Embryonic facial prominence (tissue), 1 donor: Measurements from ENCODE around the gene CBX5.
A peak's percentile ranks its signal among the peaks of the same experiment; 100 is the strongest.
"Not testable (repeated sequence)": the region's sequence is repeated elsewhere in the genome, so short reads cannot be mapped to it uniquely, and the experiment has no call there.

ENCODE experiments used
- DNase-seq: peaks from one replicate; pipeline ENCODE4 v3.0.0-alpha.2; 2016; ENCODE audit errors: extremely low spot score

Gene CBX5

DNA sequence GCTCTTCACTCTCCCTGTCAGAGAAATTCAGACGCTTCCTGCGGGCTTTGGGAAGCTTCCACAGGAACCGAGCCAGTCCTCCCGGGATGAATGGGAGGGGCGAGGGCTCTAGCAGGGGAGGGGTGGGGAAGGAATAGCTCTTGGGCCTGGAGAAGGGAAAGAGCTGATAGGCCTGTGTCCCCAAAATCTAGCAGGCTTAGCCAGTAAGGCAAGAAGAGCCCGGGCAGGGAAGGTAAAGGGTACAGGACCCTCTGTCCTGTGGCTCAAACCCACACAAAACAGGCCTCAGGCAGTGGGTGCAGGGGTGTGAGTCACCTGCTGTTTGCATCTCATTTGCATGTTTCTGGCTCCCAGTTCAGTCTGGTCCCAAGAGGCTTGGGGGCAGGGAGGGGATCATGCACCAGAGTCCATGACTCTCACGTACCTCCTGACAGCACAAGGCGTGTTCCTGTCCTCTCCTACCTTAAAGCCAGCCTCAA is 82.5 kb downstream of the CBX5 start:
- no peak for DNase-seq

DNA sequence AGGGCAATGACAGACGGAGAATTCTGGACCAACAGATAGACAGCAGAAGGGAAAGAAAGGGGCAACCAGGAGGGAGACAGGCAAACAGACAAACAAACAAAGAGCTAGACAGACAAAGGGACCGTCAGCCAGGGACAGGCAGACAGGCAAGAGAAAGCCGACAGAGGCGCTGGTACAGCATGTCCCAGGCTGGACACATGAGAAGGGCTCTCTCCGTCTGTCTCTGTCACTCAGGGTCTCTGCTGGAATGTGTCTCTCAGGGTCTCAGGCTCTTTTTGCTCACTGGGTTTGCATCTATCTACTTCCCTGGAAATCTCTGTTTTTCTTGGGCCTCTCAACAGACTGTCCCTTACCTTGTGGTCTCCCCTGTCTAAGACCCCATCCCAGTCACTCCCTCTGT is 82.9 kb downstream of the CBX5 start:
- DNase-seq, result no peak

DNA sequence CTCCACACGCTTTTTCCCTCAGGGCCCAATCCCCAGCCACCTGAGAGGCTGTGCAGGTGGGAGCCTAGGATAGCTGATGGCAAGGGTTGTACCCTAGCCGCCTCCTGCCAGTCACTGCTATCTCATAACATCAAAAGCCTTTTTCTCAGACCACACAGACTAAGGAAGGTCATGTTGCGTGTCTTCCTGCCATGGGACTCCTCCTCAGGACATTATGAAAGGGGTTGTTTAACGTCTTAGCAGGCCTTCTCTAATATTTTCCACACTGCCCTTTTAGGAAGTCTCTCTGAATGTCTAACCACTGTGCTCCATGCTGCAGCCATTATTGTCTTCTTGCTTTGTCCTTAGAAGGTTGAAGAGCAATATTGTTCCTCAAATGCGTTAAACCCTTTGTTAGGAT is 83.5 kb downstream of the CBX5 start:
- no peak for DNase-seq

DNA sequence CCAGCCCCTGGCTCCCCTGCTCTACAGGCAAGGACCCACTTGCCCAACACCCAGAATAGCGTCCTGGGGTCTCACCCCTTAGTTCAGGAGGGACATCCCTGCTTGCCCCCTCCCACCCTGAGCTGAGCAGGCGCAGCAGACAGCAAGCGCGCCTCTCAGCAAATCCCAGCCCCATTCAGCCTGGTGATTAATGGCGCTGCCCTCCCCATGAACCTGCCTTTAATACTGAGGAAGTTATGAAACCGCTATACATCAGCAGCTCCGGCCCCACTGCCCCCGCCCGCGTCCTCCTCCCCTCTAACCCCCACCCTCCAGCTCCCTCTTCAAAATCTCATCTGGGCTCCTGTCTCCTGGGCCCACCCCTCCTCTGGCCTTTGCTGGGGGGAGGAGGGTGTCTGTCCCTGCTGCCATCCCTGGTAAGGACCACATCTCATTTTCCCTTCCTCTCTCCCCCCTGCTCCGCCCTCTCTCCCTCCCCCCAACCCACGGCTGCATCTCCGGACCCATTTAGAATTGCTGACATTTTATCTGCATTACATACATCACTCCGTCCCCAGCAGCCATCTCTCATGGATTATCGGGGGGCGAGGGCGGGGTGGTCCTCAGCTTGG is 84.1 kb downstream of the CBX5 start:
- DNase-seq, result no peak

DNA sequence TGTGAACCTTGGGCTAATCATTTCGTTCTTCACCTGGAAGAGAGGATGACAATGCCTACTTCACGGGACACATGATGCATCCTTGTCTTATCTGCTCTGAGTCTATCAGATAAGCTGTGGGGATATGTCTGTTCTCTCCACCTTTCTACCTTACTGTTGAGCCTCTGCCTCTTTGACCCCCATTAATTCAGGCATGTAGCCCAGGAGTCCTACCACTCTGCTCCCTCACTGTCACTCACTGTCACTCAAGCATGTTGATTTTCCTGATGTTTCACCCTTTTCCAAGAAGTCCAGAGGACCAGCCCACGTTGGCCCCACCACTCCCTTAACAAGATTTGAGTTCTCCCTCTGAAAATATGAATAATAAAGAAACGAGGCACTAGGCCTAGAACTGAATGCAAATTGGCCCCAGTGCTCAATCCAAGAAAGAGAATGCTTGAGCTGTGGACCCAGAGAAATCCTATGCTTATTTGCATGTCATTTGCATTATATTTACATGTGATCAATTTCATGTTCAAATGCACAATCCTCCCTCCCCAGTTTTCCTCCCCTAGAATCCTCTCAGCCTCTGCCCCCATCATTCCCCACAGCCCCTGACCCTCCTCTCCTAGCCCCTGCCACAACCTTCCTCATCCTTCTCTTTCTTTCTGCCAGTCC is 84.7 kb downstream of the CBX5 start:
- DNase-seq, result no peak

DNA sequence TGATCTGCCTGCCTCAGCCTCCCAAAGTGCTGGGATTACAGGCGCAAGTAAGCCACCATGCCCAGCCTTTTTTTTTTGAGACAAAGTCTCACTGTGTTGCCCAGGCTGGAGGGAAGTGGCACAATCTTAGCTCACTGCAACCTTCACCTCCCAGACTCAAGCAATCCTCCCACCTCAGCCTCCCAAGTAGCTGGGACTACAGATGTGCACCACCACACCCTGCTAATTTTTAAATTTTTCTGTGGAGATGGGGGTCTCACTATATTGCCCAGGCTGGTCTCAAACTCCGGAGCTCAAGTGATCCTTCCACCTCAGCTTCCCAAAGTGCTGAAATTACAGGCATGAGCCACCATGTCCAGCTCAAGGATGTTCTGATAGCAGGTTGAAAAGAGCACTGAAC is 85.3 kb downstream of the CBX5 start:
- not testable (repeated sequence) for DNase-seq

DNA sequence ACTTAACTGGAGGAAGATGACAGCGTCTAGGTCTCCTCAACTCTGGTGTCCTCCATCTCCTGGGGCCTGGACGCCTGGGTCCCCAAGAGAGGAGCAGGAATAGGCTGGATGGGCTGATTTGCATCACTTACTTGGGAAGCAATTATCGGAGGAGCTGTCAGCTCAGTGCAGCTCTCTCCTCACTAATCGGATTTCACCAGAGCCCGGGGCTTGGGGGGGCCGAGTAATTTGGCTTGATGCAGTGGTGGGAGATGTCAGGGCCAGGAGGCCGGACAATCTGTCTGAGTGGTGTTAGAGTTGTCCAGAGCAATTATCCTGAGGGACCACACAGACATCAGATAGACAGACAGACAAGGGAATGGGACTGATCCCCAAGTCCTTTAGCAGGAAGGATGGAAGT is 86.5 kb downstream of the CBX5 start:
- no peak for DNase-seq

DNA sequence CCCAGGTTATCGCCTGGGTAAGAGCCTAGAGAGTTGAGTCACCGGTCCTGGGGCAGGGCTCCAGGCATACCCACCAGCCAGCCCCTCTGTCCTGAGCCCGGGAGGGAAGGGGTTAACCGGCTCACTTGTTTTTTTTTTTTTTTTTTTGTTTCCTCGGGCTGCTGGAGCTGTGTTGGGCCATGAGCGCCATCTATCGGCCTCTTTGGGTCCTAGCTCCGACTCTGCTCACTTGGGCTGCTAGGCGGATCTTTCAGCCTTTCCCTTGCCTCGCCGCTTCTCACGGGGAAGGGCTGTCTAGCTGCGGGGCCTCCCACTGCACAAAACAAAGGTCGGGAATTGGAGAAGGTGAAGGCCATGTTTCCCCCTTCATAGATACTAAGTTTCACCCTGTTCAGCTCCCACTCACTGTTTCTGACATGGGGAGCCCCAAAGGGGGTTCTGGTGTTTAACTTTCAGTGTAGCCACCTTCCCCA is 88.3 kb downstream of the CBX5 start:
- peak; percentile 60 for DNase-seq

DNA sequence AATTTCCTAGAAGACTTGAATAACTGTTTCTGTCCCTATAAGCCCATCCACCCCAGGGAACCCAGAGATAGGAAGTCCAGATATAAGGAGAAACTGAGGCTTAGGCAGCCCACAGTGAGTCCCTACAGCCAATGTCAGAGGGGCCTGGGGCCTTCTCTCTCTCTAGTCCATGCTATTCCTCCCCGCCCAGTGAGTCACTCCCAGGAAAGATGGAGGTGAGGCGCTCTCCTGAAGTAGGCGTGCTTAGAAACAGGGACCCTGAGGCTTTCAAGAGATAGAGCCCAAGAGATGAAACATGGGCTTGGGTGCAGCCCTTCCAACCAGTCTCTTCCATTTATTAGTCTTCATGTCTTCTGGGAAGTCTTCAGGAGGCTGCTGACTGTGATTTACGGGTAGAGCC is 88.8 kb downstream of the CBX5 start:
- DNase-seq, result no peak

DNA sequence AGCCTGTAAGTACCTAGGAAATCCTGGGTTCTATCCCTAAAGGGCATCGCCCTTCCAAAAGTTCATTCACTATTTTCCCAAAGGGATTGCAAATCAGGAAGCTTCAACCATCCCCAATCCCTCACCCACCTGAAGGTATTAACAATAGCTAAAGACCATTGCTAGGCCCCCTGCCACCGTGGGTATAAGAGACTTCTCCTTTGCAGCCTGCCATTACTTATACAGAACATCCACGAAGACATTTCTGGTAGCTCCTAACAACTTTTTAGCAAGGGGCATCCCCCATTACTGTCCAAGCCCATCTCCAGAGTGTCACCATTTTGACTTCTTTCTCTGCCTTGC is 90.8 kb downstream of the CBX5 start:
- DNase-seq, result no peak

DNA sequence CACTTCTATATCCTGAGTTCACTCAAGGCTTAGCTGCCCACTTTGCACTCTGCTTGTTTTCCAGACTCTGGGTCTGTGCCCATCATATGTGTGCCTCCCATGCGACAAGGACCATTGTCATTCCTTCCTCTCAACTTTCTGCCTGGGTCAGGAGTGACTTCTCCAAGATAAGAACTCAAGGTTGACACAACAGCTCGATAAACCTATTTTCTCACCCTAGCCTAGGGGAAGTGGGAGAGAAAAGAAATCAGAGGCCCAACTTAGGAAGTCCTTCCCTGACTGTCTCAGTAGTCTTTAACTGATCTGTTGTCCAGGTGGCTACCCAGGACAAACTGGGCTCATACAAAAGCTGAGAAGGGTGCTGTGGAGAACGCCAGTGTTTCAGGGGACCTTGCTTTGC is 92.8 kb downstream of the CBX5 start:
- no peak for DNase-seq

DNA sequence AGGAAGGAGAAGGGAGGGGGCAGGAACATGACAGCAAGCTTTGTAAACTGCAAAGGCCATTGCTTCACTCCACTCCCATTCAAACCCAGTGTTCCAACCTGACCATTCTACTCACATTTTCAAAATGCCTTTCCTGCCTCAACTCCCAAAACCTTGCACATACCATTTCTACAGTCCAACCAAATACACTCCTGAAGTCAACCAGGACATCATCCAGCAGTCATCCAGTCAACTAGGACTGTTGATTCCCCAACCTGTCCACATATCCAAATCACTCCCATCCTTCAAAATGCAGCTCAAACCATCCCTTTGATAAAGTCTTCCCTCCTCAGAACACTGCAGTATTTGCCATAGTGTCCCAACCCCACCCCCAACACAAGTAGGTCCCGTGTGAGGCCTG is 94.0 kb downstream of the CBX5 start:
- DNase-seq, result no peak

DNA sequence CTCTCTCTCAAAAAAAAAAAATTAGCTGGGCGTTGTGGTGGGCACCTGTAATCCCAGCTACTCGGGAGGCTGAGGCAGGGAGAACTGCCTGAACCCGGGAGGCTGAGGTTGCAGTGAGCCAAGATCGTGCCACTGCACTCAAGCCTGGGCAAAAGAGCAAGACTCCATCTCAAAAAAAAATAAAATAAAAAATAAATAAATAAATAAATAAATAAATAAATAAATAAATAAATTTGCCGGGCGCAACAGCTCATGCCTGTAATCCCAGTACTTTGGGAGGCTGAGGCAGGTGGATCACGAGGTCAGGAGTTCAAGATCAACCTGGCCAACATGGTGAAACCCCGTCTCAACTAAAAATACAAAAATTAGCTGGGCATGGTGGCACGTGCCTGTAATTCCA is 94.6 kb downstream of the CBX5 start:
- not testable (repeated sequence) for DNase-seq

DNA sequence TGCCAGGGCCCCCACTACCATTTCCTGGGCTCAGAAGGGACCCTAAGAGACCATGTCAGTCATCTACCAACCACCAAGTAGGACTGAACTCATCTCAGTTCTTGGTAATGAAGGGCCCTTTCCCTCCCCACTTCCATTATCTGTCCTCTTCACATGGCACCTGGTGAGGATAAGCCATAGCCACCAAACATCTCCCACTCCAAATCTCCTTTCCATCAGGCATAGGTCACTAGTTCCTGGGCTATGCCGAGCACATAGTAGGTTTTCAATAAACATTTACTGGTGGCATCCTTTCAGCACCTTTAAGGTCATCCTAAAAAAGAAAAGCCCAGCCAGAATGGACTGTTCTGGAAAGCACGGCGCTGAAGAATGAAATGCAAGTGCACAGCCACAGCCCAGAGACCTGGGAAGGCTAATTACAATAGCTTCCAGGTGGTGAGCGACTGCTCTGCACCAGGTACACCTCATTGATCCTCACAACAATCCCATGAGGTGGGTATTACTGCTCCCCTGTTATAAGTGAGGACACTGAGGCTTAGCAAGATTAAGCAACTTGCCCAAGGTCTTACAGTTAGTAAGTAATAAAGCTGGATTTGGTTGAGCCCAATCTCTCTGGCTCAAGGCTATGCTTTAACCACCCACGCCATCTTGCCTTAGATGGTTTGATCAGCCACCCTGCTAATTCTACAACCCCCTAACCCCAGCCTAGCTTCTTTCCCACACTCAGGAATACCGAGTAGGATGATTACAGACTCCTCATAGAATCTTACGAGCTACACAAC is 95.7 kb downstream of the CBX5 start:
- DNase-seq, result no peak

DNA sequence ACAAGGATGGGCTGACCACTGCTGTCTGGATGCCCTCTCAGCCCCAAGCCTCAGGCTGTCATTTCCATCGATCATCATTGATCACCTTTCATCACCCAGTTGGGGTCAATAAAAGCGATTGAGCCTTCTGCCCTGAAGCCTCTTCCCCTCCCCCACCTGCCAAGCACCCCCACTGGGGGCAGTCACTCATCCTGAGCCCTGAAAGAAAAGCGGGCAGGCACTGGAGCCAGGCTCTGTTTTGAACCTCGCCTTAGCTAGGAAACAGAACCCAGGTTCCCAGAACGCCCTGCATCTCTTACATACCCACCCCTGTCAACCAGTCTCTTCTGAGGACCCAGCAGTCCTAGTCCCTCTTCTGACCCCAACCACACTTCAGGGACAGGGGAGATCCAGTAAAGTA is 96.9 kb downstream of the CBX5 start:
- no peak for DNase-seq

DNA sequence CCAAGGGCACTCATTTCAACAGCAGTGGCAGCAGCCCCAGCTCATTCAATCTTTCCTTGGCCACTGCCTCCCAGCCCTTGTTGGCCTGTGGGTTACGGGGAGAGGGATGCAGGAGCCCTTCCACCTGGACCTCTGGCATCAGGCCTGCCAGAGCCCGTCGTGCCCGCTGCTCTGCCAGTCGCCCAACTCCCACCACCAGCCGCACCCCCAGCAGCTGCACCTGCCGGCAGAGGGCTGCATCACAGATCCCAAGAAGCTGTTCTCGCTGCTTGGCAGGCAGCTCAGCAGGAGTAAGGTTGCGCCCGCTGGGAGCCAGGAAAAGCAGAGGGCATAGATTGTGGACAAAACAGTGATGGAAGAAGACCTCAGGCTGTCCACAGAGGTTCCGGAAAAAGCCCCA is 97.8 kb downstream of the CBX5 start:
- no peak for DNase-seq
